ENCODE results near the gene C15orf39.
"Not testable (repeated sequence)": the region's sequence is repeated elsewhere in the genome, so short reads cannot be mapped to it uniquely, and the experiment has no call there.

Gene C15orf39

GRCh38 chr15:75215107-75216004 lies 13.7 kb downstream of the C15orf39 start:
- FAIRE-seq (no peak), DNase-seq (ENCODE audit: insufficient read length) (no peak)
- no peak for TF ChIP-seq TAF1 (IDR thresholded peaks at IDR 0.05; ENCODE audit: borderline replicate concordance, low read depth, low read length)
- peak; percentile 45 for TF ChIP-seq POLR2AphosphoS5 (IDR thresholded peaks at IDR 0.05; ENCODE audit: low read depth, low read length)
- TF ChIP-seq POLR2A (IDR thresholded peaks at IDR 0.05; ENCODE audit: low read depth, low read length), result peak; percentile 53; the same call in 1 of the 2 replicates

GRCh38 chr15:75217012-75217411 lies 15.3 kb downstream of the C15orf39 start:
- FAIRE-seq (no peak), DNase-seq (ENCODE audit: insufficient read length) (no peak)
- TF ChIP-seq POLR2A (IDR thresholded peaks at IDR 0.05; ENCODE audit: low read depth, low read length), result no peak
- no peak for TF ChIP-seq POLR2AphosphoS5 (IDR thresholded peaks at IDR 0.05; ENCODE audit: low read depth, low read length)
- no peak for TF ChIP-seq TAF1 (IDR thresholded peaks at IDR 0.05; ENCODE audit: borderline replicate concordance, low read depth, low read length)

GRCh38 chr15:75217574-75217973 lies 15.9 kb downstream of the C15orf39 start:
- not testable (repeated sequence) for DNase-seq (ENCODE audit: insufficient read length); FAIRE-seq

GRCh38 chr15:75219507-75219929 lies 17.8 kb downstream of the C15orf39 start:
- peak; percentile 36 for FAIRE-seq
- not testable (repeated sequence) for DNase-seq (ENCODE audit: insufficient read length)

GRCh38 chr15:75223688-75224087 lies 22.0 kb downstream of the C15orf39 start:
- no peak for DNase-seq (ENCODE audit: insufficient read length)
- TF ChIP-seq POLR2A (IDR thresholded peaks at IDR 0.05; ENCODE audit: low read depth, low read length) (no peak), TAF1 (IDR thresholded peaks at IDR 0.05; ENCODE audit: borderline replicate concordance, low read depth, low read length) (no peak), POLR2AphosphoS5 (IDR thresholded peaks at IDR 0.05; ENCODE audit: low read depth, low read length) (no peak)
- no peak for FAIRE-seq

- no peak for DNase-seq (ENCODE audit: insufficient read length)
- no peak for FAIRE-seq
- no peak for TF ChIP-seq POLR2A (IDR thresholded peaks at IDR 0.05; ENCODE audit: low read depth, low read length)
- TF ChIP-seq TAF1 (IDR thresholded peaks at IDR 0.05; ENCODE audit: borderline replicate concordance, low read depth, low read length), result no peak
- TF ChIP-seq POLR2AphosphoS5 (IDR thresholded peaks at IDR 0.05; ENCODE audit: low read depth, low read length), result no peak
Observed at GRCh38 chr15:75224281-75224680, 22.6 kb downstream of the C15orf39 start.

GRCh38 chr15:75225102-75225836 lies 23.6 kb downstream of the C15orf39 start:
- not testable (repeated sequence) for DNase-seq (ENCODE audit: insufficient read length); FAIRE-seq

GRCh38 chr15:75225951-75226732 lies 24.5 kb downstream of the C15orf39 start:
- TF ChIP-seq POLR2A (IDR thresholded peaks at IDR 0.05; ENCODE audit: low read depth, low read length) (no peak), TAF1 (IDR thresholded peaks at IDR 0.05; ENCODE audit: borderline replicate concordance, low read depth, low read length) (no peak), POLR2AphosphoS5 (IDR thresholded peaks at IDR 0.05; ENCODE audit: low read depth, low read length) (no peak)
- DNase-seq (ENCODE audit: insufficient read length) (no peak), FAIRE-seq (no peak)

- not testable (repeated sequence) for DNase-seq (ENCODE audit: insufficient read length); FAIRE-seq
Observed at GRCh38 chr15:75227112-75227511, 25.4 kb downstream of the C15orf39 start.

- no peak for TF ChIP-seq TAF1 (IDR thresholded peaks at IDR 0.05; ENCODE audit: borderline replicate concordance, low read depth, low read length)
- no peak for TF ChIP-seq POLR2AphosphoS5 (IDR thresholded peaks at IDR 0.05; ENCODE audit: low read depth, low read length)
- TF ChIP-seq POLR2A (IDR thresholded peaks at IDR 0.05; ENCODE audit: low read depth, low read length), result no peak
Observed at GRCh38 chr15:75227663-75228280, 26.1 kb downstream of the C15orf39 start.

GRCh38 chr15:75228787-75229186 lies 27.1 kb downstream of the C15orf39 start:
- no peak for FAIRE-seq
- DNase-seq (ENCODE audit: insufficient read length), result no peak
- TF ChIP-seq TAF1 (IDR thresholded peaks at IDR 0.05; ENCODE audit: borderline replicate concordance, low read depth, low read length), result no peak
- no peak for TF ChIP-seq POLR2AphosphoS5 (IDR thresholded peaks at IDR 0.05; ENCODE audit: low read depth, low read length)
- no peak for TF ChIP-seq POLR2A (IDR thresholded peaks at IDR 0.05; ENCODE audit: low read depth, low read length)

More at GRCh38 chr15:75227663-75228280, 26.1 kb downstream of the C15orf39 start:
- no peak for FAIRE-seq
- DNase-seq (ENCODE audit: insufficient read length), result no peak
